Liver (tissue), 9 donors: ENCODE results near the gene DENND6A. TPM values are rescaled to one million over a fixed set of nuclear protein-coding genes. Genes with fewer than 3 reads are reported as not detected.

Experiments used
- DNase-seq: peaks from one replicate; pipeline ENCODE4 v3.0.0-alpha.2; 2017; ENCODE audit warnings: low spot score
- H3K27ac ChIP-seq, 2 donors: one replicate each; pipeline ENCODE4 v1.7.0; 2013; ENCODE audit warnings: inconsistent platforms in 2 of 2, low read length in 2 of 2, control low read depth in 1 of 2, low read depth in 1 of 2, mild to moderate bottlenecking in 1 of 2
- H3K27me3 ChIP-seq, 4 donors: one replicate each; pipeline versions ENCODE4 v1.6.1 to v1.7.0; 2013; ENCODE audit warnings: low read length in 3 of 4, inconsistent platforms in 1 of 4, mild to moderate bottlenecking in 1 of 4, moderate library complexity in 1 of 4; ENCODE audit not compliant: control insufficient read depth in 4 of 4, insufficient read depth in 4 of 4
- H3K36me3 ChIP-seq, 4 donors: one replicate each; pipeline versions ENCODE4 v1.6.1 to v1.7.0; 2013; ENCODE audit warnings: low read length in 3 of 4, mild to moderate bottlenecking in 3 of 4, low read depth in 1 of 4, moderate library complexity in 1 of 4; ENCODE audit not compliant: control insufficient read depth in 4 of 4, insufficient read depth in 3 of 4
- H3K4me1 ChIP-seq, 4 donors: one replicate each; pipeline versions ENCODE4 v1.6.1 to v1.7.0; 2013; ENCODE audit warnings: low read length in 3 of 4, mild to moderate bottlenecking in 3 of 4, moderate library complexity in 1 of 4; ENCODE audit not compliant: control insufficient read depth in 4 of 4, insufficient read depth in 4 of 4
- H3K4me3 ChIP-seq, 3 donors: one replicate each; pipeline versions ENCODE4 v1.6.1 to v1.7.0; 2013; ENCODE audit warnings: low read length in 3 of 3, control low read depth in 1 of 3, low read depth in 1 of 3, mild to moderate bottlenecking in 1 of 3
- H3K9ac ChIP-seq, 2 donors: one replicate each; pipeline ENCODE4 v1.7.0; 2013; ENCODE audit warnings: low read length in 2 of 2, mild to moderate bottlenecking in 2 of 2, moderate library complexity in 2 of 2, control low read depth in 1 of 2, low read depth in 1 of 2
- H3K9me3 ChIP-seq, 4 donors: one replicate each; pipeline versions ENCODE4 v1.6.1 to v1.7.0; 2013; ENCODE audit warnings: low read length in 3 of 4; ENCODE audit not compliant: control insufficient read depth in 4 of 4
- ATF3 ChIP-seq: IDR thresholded peaks from 2 replicates; pipeline ENCODE4 v1.6.1; 2016; ENCODE audit warnings: antibody characterized with exemption
- CTCF ChIP-seq: fragments of 150-350 bp; IDR thresholded peaks from 2 replicates; pipeline ENCODE4 v1.5.1; 2017; ENCODE audit warnings: improper control_type of control experiment, low read depth, low read length; ENCODE audit not compliant: missing input control
- EGR1 ChIP-seq, 2 donors: IDR thresholded peaks; 2 replicates each; pipeline ENCODE4 v1.6.1; 2016 to 2018; ENCODE audit warnings: antibody characterized with exemption in 2 of 2, low read depth in 2 of 2
- FOXA1 ChIP-seq: IDR thresholded peaks from 2 replicates; pipeline ENCODE4 v1.6.1; 2016; ENCODE audit warnings: antibody characterized with exemption
- FOXA2 ChIP-seq: IDR thresholded peaks from 2 replicates; pipeline ENCODE4 v1.6.1; 2016; ENCODE audit warnings: antibody characterized with exemption
- GABPA ChIP-seq, 2 donors: IDR thresholded peaks in 1 of 2; conservative IDR thresholded peaks in 1 of 2; 2 replicates each; pipeline ENCODE4 v1.6.1; 2016; ENCODE audit warnings: antibody characterized with exemption in 2 of 2, mild to moderate bottlenecking in 1 of 2, moderate library complexity in 1 of 2
- HNF4A ChIP-seq, 2 donors: conservative IDR thresholded peaks; 2 replicates each; pipeline ENCODE4 v1.6.1; 2016; ENCODE audit warnings: antibody characterized with exemption in 2 of 2, mild to moderate bottlenecking in 2 of 2
- HNF4G ChIP-seq: IDR thresholded peaks from 2 replicates; pipeline ENCODE4 v1.6.1; 2016; ENCODE audit warnings: antibody characterized with exemption
- JUND ChIP-seq, 2 donors: IDR thresholded peaks; 2 replicates each; pipeline ENCODE4 v1.6.1; 2016; ENCODE audit warnings: antibody characterized with exemption in 2 of 2
- MAX ChIP-seq: IDR thresholded peaks from 2 replicates; pipeline ENCODE4 v1.6.1; 2016; ENCODE audit warnings: antibody characterized with exemption
- NR2F2 ChIP-seq: IDR thresholded peaks from 2 replicates; pipeline ENCODE4 v1.6.1; 2016; ENCODE audit warnings: antibody characterized with exemption
- RAD21 ChIP-seq, 2 donors: IDR thresholded peaks; 2 replicates each; pipeline ENCODE4 v1.6.1; 2016; ENCODE audit warnings: antibody characterized with exemption in 2 of 2, mild to moderate bottlenecking in 2 of 2
- RXRA ChIP-seq, 2 donors: IDR thresholded peaks; 2 replicates each; pipeline ENCODE4 v1.6.1; 2017 to 2018; ENCODE audit warnings: antibody characterized with exemption in 2 of 2, mild to moderate bottlenecking in 1 of 2
- SP1 ChIP-seq: IDR thresholded peaks from 2 replicates; pipeline ENCODE4 v1.6.1; 2018; ENCODE audit warnings: antibody characterized with exemption, mild to moderate bottlenecking
- TAF1 ChIP-seq: conservative IDR thresholded peaks from 2 replicates; pipeline ENCODE4 v1.6.1; 2016; ENCODE audit warnings: antibody characterized with exemption, mild to moderate bottlenecking
- YY1 ChIP-seq: IDR thresholded peaks from 2 replicates; pipeline ENCODE4 v1.6.1; 2016; ENCODE audit warnings: antibody characterized with exemption, mild to moderate bottlenecking
- ZBTB33 ChIP-seq: IDR thresholded peaks from 2 replicates; pipeline ENCODE4 v1.6.1; 2016; ENCODE audit warnings: antibody characterized with exemption
- WGBS: extraction: QIAGEN DNeasy Blood & Tissue Kit; methylation state at CpG from one replicate; pipeline ENCODE4 v1.1.7; 2013; 5-methylcytosine and 5-hydroxymethylcytosine counted together
- polyA plus RNA-seq, 2 donors: library from polyadenylated mRNA; stranded (reverse) in 1 of 2; unstranded in 1 of 2; fragments of 200-250 nt in 1 of 2; fragments of >200 nt in 1 of 2; fragmentation: Nextera tagmentation in 1 of 2; extraction: Ambion mirVana in 1 of 2; gene quantifications; one replicate each; pipeline versions ENCODE4 v1.2.1 to v1.2.3, GENCODE V29; 2013 to 2015
- total RNA-seq, 2 donors: library from RNA; depleted of rRNA; stranded (reverse); fragments of >200 nt; gene quantifications; one replicate each; pipeline ENCODE4 v1.2.3, GENCODE V29; 2014
- TF ChIP-seq, protein P1 (sequence below): IDR thresholded peaks from 2 replicates; pipeline ENCODE4 v1.6.1; 2016; ENCODE audit warnings: antibody characterized with exemption, mild to moderate bottlenecking
- donor health status: healthy.
- donor health status: healthy.
- donor health status: healthy.
- donor health status: healthy.
- donor health status: healthy.

The DENND6A gene
- total and polyA plus RNA-seq, 4 donors, result 3.1 to 12.2 (median 8.1) TPM

GRCh38 chr3:57624801-57625200 lies 68.1 kb downstream of the DENND6A start:
- Histone ChIP-seq H3K27ac (no peak overlapping the region), H3K27me3 (no peaks in the 10 kb centered on the region), H3K36me3 (peaks cover 2 to 29% (median 23%) of the 10 kb centered on the region in 4 donors), H3K9me3 (no peaks in the 10 kb centered on the region), H3K4me3 (no peak overlapping the region), H3K9ac (no peak overlapping the region), H3K4me1 (no peaks in the 10 kb centered on the region)
- 97% methylated on average over 3 of the region's 3 CpGs for WGBS
- no peak for DNase-seq
- TF ChIP-seq TAF1 (no peak), RXRA (IDR thresholded peaks at IDR 0.05) (no peak), NR2F2 (no peak), ATF3 (no peak)

- Histone ChIP-seq H3K9me3 (no peaks in the 10 kb centered on the region), H3K4me3 (no peak overlapping the region), H3K36me3 (peaks cover 0 to 10% (median 9%) of the 10 kb centered on the region in 4 donors), H3K4me1 (no peaks in the 10 kb centered on the region), H3K27me3 (no peaks in the 10 kb centered on the region), H3K27ac (no peak overlapping the region), H3K9ac (no peak overlapping the region)
- no peak for DNase-seq
- TF ChIP-seq MAX, result no peak
- TF ChIP-seq EGR1 (IDR thresholded peaks at IDR 0.05; ENCODE audit: low read depth in 2 of 2), result no peak
- TF ChIP-seq TAF1, result no peak
- TF ChIP-seq ATF3, result no peak
- TF ChIP-seq JUND (IDR thresholded peaks at IDR 0.05), result no peak
- TF ChIP-seq YY1, result no peak
- TF ChIP-seq NR2F2, result no peak
- no peak for TF ChIP-seq RXRA (IDR thresholded peaks at IDR 0.05)
- TF ChIP-seq GABPA (IDR thresholded peaks at IDR 0.05 in 1 of 2, conservative IDR thresholded peaks at IDR 0.05 in 1 of 2), result no peak
- TF ChIP-seq HNF4G, result no peak
- TF ChIP-seq RAD21 (IDR thresholded peaks at IDR 0.05), result no peak
- TF ChIP-seq, protein P1, sequence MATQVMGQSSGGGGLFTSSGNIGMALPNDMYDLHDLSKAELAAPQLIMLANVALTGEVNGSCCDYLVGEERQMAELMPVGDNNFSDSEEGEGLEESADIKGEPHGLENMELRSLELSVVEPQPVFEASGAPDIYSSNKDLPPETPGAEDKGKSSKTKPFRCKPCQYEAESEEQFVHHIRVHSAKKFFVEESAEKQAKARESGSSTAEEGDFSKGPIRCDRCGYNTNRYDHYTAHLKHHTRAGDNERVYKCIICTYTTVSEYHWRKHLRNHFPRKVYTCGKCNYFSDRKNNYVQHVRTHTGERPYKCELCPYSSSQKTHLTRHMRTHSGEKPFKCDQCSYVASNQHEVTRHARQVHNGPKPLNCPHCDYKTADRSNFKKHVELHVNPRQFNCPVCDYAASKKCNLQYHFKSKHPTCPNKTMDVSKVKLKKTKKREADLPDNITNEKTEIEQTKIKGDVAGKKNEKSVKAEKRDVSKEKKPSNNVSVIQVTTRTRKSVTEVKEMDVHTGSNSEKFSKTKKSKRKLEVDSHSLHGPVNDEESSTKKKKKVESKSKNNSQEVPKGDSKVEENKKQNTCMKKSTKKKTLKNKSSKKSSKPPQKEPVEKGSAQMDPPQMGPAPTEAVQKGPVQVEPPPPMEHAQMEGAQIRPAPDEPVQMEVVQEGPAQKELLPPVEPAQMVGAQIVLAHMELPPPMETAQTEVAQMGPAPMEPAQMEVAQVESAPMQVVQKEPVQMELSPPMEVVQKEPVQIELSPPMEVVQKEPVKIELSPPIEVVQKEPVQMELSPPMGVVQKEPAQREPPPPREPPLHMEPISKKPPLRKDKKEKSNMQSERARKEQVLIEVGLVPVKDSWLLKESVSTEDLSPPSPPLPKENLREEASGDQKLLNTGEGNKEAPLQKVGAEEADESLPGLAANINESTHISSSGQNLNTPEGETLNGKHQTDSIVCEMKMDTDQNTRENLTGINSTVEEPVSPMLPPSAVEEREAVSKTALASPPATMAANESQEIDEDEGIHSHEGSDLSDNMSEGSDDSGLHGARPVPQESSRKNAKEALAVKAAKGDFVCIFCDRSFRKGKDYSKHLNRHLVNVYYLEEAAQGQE, result no peak
- TF ChIP-seq FOXA1, result no peak
- TF ChIP-seq FOXA2, result no peak
- no peak for TF ChIP-seq SP1
These were observed 70.5 kb downstream of the DENND6A start for GRCh38 chr3:57622362-57622761.

DNA sequence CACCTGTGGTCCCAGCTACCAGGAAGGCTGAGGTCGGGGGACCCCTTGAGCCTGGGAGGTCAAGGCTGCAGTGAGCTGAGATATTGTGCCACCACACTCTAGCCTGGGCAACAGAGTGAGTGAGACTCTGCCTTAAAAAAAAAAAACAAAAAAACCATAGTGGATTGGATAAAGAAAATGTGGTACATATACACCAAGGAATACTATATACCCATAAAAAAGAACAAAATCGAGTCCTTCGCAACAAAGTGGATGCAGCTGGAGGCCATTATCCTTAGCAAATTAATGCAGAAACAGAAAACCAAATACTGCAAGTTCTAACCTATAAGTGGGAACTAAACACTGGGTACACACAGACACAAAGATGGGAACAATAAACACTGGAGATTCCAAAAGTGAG lies 75.1 kb downstream of the DENND6A start:
- DNase-seq, result no peak

More for the DNA sequence above, 75.1 kb downstream of the DENND6A start:
- H3K4me3 ChIP-seq, result no peak overlapping the region
- no peak overlapping the region for H3K9ac ChIP-seq
- peaks cover 0 to 2% (median 0%) of the 10 kb centered on the region in 4 donors for H3K36me3 ChIP-seq
- H3K27me3 ChIP-seq, result no peaks in the 10 kb centered on the region
- 99% methylated on average over 3 of the region's 3 CpGs for WGBS
- H3K27ac ChIP-seq, result no peak overlapping the region
- TF ChIP-seq FOXA1 (no peak), HNF4A (conservative IDR thresholded peaks at IDR 0.05) (no peak), GABPA (IDR thresholded peaks at IDR 0.05 in 1 of 2, conservative IDR thresholded peaks at IDR 0.05 in 1 of 2) (no peak), EGR1 (IDR thresholded peaks at IDR 0.05; ENCODE audit: low read depth in 2 of 2) (no peak), TAF1 (no peak), CTCF (no peak), FOXA2 (no peak), ZBTB33 (no peak), RXRA (IDR thresholded peaks at IDR 0.05) (no peak), JUND (IDR thresholded peaks at IDR 0.05) (no peak)
- no peaks in the 10 kb centered on the region for H3K4me1 ChIP-seq
- no peaks in the 10 kb centered on the region for H3K9me3 ChIP-seq
